ENCODE results near the gene APOL6.

DNA sequence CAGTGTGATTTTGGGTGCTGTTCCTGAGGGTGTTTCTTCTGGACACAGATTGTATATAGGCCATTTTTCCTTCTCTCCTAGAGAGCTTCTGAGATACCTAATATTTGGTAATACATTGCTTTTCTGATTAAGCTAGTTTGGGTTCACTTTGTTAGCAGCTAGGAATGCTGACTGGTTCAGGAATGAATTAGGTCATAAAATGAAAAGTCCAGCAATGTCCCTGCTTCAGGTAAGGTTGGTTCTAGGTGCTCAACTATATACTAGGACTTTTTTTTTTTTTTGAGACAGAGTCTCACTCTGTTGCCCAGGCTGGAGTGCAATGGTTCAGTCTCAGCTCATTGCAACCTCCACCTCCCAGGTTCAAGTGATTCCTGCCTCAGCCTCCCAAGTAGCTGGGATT, 36.5 kb downstream of the APOL6 start:
- TF ChIP-seq, protein P1, sequence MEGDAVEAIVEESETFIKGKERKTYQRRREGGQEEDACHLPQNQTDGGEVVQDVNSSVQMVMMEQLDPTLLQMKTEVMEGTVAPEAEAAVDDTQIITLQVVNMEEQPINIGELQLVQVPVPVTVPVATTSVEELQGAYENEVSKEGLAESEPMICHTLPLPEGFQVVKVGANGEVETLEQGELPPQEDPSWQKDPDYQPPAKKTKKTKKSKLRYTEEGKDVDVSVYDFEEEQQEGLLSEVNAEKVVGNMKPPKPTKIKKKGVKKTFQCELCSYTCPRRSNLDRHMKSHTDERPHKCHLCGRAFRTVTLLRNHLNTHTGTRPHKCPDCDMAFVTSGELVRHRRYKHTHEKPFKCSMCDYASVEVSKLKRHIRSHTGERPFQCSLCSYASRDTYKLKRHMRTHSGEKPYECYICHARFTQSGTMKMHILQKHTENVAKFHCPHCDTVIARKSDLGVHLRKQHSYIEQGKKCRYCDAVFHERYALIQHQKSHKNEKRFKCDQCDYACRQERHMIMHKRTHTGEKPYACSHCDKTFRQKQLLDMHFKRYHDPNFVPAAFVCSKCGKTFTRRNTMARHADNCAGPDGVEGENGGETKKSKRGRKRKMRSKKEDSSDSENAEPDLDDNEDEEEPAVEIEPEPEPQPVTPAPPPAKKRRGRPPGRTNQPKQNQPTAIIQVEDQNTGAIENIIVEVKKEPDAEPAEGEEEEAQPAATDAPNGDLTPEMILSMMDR (conservative IDR thresholded peaks at IDR 0.05 in 1 of 2, IDR thresholded peaks at IDR 0.05 in 1 of 2; ENCODE audit: low read depth in 1 of 2, low read length in 2 of 2) = no peak
- no peak for TF ChIP-seq EZH2 (IDR thresholded peaks at IDR 0.05; ENCODE audit: low read length, missing control alignments)

Data from fibroblast of lung (primary cell).